ENCODE results near the gene C11orf16.

The C11orf16 gene

DNA sequence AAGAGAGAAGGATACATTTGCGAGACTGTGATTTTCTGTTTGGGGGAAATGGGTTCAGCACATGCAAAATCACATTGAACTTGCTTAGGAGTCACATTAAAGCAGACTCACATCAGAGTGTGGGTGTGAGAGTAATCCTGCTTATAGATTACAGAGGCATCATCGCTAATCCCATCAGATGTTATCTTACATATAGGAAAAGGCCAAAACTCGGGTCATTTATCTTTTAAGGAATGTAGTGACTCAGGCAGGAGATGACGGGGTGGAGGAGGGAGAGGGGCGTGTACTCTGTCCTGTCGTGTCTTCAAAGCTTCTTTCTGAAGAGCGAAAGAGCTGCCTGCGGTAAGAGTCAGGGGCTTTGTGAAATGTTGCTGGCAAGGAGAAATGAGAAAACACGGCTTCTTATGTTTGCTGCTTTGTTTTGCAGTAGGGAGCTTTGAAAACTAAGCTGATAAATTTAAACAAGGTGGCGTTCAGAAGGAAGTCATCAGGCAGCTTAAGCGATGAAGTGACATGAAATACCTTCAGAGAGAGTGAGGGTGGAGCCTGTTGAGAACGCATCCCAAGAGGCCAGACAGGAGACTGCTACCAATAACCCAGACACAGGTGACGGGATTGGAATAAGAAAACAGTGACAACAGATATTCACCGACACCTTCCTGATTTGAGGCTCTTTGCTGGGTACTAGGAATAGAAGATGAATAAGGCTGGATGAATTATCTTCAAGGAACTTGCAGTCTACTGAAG lies 2.2 kb upstream of the C11orf16 start:
- TF ChIP-seq CTCF (IDR thresholded peaks at IDR 0.05; ENCODE audit: extremely low read depth, missing control alignments) = no peak
- no peak for DNase-seq (ENCODE audit: low spot score)

- DNase-seq (ENCODE audit: low spot score) = no peak
- TF ChIP-seq CTCF (IDR thresholded peaks at IDR 0.05; ENCODE audit: extremely low read depth, missing control alignments) = no peak
These were observed 1.2 kb upstream of the C11orf16 start for GRCh38 chr11:8933931-8934330.

DNA sequence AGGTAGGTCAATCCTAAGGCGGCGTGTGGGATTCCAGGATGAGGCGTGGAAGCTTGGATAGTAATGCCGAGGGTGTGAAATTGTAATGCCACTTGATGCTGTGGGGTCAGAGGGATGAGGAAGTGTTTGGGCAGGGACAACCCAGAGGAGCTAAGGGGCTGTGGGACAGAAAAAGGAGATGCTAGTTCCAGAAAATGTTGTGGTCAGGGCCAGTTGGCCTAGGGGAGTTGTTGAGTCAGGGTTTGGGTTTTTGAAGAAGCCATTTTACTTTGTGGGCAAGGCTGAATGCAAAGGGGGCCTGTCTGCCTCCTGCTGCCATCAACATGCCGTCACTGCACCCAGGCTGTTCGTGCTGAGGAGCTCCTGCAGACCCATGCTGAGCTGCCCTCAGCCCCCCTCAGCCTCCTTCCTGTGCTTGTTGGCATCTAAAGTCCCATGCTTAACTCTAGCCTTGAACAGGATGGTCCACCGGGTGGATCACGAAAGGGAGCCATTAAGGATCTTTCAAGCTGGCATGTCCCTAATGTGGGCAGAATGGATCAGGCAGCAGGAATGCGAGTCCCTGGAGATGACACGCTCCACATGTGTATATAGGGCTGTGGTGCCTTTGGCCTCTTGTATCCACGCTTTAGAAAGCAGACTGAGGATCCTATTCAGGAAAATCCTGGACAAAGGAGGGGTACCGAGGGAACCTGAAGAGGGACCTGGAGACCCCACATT lies 2.1 kb downstream of the C11orf16 start:
- DNase-seq (ENCODE audit: low spot score) = no peak
- TF ChIP-seq CTCF (IDR thresholded peaks at IDR 0.05; ENCODE audit: extremely low read depth, missing control alignments) = no peak

DNA sequence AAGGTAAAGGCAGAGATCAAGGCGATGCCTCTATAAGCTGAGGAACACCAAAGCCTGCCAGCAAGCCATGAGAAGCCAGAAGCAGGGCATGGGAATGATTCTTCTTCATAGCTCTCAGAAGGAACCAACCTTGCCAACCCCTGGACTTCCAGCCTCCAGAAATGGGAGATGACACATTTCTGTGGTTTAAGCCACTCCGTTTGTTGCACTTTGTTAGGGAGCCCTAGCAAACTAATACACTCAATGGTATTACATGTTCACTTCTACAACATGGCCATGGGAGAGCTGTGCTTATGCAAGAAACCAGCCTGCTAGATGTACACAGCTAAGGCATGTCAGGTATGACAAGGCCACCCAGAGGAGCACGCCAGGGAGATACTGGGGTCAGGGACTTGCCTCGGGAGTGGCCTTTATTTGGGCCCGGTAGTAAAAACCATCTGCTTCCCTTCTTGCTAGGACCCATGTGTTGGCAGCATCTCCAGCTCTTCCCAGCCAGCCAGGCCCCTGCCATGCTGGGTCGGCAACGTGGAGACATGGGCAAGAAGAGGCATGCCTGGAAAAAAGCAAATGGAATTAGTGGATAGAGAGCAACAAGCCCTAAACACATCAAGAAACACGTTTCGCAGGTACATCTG lies 3.6 kb downstream of the C11orf16 start:
- TF ChIP-seq CTCF (IDR thresholded peaks at IDR 0.05; ENCODE audit: extremely low read depth, missing control alignments) = no peak
- no peak for DNase-seq (ENCODE audit: low spot score)

DNA sequence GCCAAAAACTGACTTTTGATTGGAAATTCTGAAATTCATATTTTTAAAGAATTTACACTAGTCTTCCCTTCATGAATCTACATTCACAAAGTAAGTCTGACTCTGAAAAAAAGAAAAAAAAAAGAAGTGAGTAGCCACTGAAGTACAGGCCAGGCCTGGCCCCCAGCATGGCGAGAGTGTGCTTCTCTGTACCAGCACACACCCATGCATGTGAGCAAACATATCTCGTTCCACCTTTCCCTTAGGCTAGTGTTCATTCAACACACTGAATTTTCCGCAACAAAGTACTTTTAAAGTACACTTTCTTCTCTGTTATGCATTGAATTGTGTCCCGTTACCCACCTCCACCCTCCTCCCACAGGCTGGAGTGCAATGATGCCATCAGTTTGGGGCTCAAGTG lies 4.5 kb downstream of the C11orf16 start:
- DNase-seq (ENCODE audit: low spot score) = no peak
- no peak for TF ChIP-seq CTCF (IDR thresholded peaks at IDR 0.05; ENCODE audit: extremely low read depth, missing control alignments)

GRCh38 chr11:8927233-8927632 lies 5.5 kb downstream of the C11orf16 start:
- DNase-seq (ENCODE audit: low spot score) = no peak
- no peak for TF ChIP-seq CTCF (IDR thresholded peaks at IDR 0.05; ENCODE audit: extremely low read depth, missing control alignments)

DNA sequence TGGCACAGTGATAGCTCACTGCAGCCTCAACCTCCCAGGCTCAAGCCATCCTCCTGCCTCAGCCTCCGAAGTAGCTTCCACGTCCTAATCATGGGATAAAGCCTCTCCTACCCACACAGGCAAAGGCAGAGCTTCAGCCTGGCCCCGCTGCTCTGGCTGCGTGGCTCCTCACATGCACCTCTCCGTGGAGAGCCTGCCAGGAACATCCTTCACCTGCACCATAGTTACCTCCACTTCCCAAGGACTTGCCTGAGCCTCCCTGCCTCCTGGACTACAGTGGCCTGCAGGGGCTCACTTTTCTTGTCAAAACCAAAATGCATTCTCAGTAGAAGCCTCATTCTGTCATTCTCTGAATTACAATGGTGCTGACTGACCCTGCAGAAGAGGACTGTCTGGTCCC lies 6.5 kb downstream of the C11orf16 start:
- no peak for TF ChIP-seq CTCF (IDR thresholded peaks at IDR 0.05; ENCODE audit: extremely low read depth, missing control alignments)

More for the DNA sequence above, 6.5 kb downstream of the C11orf16 start:
- no peak for DNase-seq (ENCODE audit: low spot score)
